Measurements from ENCODE around the gene TTC28.
"Not testable (repeated sequence)": the region's sequence is repeated elsewhere in the genome, so short reads cannot be mapped to it uniquely, and the experiment has no call there.

The TTC28 gene

GRCh38 chr22:28207281-28208030 is 472.2 kb downstream of the TTC28 start:
- no peak overlapping the region for H3K4me3 ChIP-seq (ENCODE audit: low read depth, low read length)
- no peak for DNase-seq (ENCODE audit: low read depth, low spot score)
- ChIA-PET CTCF (no interaction called here), POLR2A (interaction anchor here (1.0 kb wide), 1 partner anchor 68 kb away, joined by 6 read pairs; no protein-coding TSS in a partner anchor)
- TF ChIP-seq, protein P1, sequence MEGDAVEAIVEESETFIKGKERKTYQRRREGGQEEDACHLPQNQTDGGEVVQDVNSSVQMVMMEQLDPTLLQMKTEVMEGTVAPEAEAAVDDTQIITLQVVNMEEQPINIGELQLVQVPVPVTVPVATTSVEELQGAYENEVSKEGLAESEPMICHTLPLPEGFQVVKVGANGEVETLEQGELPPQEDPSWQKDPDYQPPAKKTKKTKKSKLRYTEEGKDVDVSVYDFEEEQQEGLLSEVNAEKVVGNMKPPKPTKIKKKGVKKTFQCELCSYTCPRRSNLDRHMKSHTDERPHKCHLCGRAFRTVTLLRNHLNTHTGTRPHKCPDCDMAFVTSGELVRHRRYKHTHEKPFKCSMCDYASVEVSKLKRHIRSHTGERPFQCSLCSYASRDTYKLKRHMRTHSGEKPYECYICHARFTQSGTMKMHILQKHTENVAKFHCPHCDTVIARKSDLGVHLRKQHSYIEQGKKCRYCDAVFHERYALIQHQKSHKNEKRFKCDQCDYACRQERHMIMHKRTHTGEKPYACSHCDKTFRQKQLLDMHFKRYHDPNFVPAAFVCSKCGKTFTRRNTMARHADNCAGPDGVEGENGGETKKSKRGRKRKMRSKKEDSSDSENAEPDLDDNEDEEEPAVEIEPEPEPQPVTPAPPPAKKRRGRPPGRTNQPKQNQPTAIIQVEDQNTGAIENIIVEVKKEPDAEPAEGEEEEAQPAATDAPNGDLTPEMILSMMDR (IDR thresholded peaks at IDR 0.05; ENCODE audit: insufficient read depth, low read length, missing control alignments), result no peak

- POLR2A ChIA-PET, result no interaction called here
- CTCF ChIA-PET, result no interaction called here
- no peak for DNase-seq (ENCODE audit: low read depth, low spot score)
- no peak overlapping the region for H3K4me3 ChIP-seq (ENCODE audit: low read depth, low read length)
- TF ChIP-seq, protein P1 (IDR thresholded peaks at IDR 0.05; ENCODE audit: insufficient read depth, low read length, missing control alignments), result no peak
These were observed 473.7 kb downstream of the TTC28 start for GRCh38 chr22:28205926-28206325.

- no peak overlapping the region for H3K4me3 ChIP-seq (ENCODE audit: low read depth, low read length)
- DNase-seq (ENCODE audit: low read depth, low spot score), result no peak
- TF ChIP-seq, protein P1 (IDR thresholded peaks at IDR 0.05; ENCODE audit: insufficient read depth, low read length, missing control alignments), result no peak
- CTCF ChIA-PET, result no interaction called here
- POLR2A ChIA-PET, result no interaction called here
These were observed 475.3 kb downstream of the TTC28 start for GRCh38 chr22:28204382-28204781.

DNA sequence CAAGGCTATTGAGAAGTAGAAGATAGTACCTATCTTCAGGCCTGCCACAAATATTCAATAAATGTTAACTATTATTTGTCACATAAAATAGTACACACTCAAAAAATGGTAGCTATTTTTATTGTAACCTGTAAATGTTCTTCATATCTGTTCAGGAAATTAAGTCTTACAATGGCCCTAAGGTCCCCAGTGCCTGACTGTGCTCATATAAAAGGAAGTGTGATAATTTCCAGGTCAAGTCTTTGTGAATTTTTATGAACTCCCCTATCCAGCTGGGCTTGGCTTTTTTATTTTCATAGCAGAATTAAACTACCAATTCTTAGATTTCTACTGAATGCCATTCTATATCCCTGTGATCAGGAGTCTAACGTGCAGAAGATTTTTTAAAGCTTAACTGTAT is 476.4 kb downstream of the TTC28 start:
- no peak overlapping the region for H3K4me3 ChIP-seq (ENCODE audit: low read depth, low read length)
- TF ChIP-seq, protein P1 (IDR thresholded peaks at IDR 0.05; ENCODE audit: insufficient read depth, low read length, missing control alignments), result no peak
- no peak for DNase-seq (ENCODE audit: low read depth, low spot score)
- ChIA-PET CTCF (interaction anchor here (0.9 kb wide), 1 partner anchor 838 kb away, joined by 3 read pairs; no protein-coding TSS in a partner anchor), POLR2A (no interaction called here)

- DNase-seq (ENCODE audit: low read depth, low spot score), result no peak
- ChIA-PET CTCF (no interaction called here), POLR2A (no interaction called here)
- no peak overlapping the region for H3K4me3 ChIP-seq (ENCODE audit: low read depth, low read length)
- TF ChIP-seq, protein P1 (IDR thresholded peaks at IDR 0.05; ENCODE audit: insufficient read depth, low read length, missing control alignments), result no peak
These were observed 480.9 kb downstream of the TTC28 start for GRCh38 chr22:28198692-28199091.

- DNase-seq (ENCODE audit: low read depth, low spot score); H3K4me3 ChIP-seq (ENCODE audit: low read depth, low read length); POLR2A ChIA-PET; CTCF ChIA-PET: not testable (repeated sequence)
These were observed 488.1 kb downstream of the TTC28 start for GRCh38 chr22:28191571-28191970.

Measured in AG04449 (cell line).